HG03378 (cell line): ENCODE results near the gene TMCC2.
"Not testable (repeated sequence)": the region's sequence is repeated elsewhere in the genome, so short reads cannot be mapped to it uniquely, and the experiment has no call there.

Experiments
- ATAC-seq: cut with Tn5 transposase; IDR thresholded peaks from one replicate; pipeline ENCODE4 v1.9.1; 2021; ENCODE audit warnings: mild to moderate bottlenecking, moderate library complexity; ENCODE audit not compliant: unreplicated experiment

TMCC2 gene

GRCh38 chr1:205227584-205228013 is at the start of gene TMCC2:
TSS of gene TMCC2 (plus strand) at chr1:205227946. CDS start at chr1:205228565, 619 bp downstream.
- ATAC-seq, result no peak

DNA sequence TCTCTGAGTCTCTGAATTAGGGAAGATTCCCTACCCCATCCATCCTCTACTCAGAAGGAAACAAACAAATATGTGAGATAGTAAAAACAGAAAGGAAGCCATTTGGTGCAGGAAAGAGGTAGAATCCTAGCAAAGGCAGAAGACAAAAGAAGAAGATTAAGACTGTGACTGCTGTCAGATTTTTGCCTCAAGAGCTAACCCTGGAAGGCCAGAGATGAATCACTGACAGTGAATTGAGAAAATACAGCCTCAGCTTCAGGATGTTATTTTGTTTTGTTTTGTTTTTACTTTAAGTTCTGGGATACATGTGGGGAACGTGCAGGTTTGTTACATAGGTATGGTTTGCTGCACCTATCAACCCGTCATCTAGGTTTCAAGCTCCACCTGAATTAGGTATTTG is 47.9 kb upstream of the TMCC2 start:
- ATAC-seq, result no peak

DNA sequence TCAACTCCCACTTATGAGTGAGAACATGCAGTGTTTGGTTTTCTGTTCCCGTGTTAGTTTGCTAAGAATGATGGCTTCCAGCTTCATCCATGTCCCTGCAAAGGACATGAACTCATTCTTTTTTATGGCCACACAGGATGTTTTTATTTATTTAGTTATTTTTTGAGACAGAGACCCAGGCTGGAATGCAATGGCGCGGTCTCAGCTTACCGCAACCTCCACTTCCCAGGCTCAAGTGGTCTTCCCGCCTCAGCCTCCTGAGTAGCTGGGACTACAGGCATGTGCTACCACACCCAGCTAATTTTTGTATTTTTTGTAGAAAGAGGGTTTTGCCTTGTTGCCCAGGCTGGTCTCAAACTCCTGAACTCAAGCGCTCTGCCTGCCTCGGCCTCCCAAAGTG is 47.4 kb upstream of the TMCC2 start:
- not testable (repeated sequence) for ATAC-seq

GRCh38 chr1:205182930-205183329 is 44.8 kb upstream of the TMCC2 start:
- ATAC-seq, result no peak

DNA sequence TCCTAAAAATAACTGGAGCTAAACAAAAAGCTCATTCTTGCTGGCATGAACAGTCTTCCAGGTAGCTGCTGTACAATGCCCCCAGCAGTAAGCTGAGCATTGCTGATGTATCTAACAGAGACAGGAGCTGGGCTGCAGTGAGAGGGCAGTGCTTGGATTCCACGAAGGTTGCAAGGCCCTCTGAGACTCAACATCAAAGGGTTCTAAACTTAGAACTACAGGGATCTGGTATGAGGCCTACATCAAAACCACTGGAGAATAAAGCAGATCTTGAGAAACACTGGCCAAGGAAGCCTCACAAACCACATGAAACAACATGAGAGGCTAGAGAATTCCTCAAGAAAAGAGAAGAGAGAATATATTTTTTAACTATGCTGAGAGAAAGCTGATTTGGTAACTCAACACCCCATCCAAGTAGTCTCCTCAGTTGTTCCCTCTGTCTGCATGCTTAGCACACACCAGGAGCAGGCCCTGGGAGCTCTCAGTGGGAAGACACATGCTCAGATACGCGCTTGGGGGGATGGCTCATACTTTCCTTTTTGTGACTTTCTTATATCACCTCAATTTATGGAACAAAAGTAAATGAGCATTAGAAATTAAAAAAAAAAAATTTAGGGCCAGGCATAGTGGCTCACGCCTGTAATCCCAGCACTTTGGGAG is 43.9 kb upstream of the TMCC2 start:
- no peak for ATAC-seq

GRCh38 chr1:205186191-205186590 is 41.6 kb upstream of the TMCC2 start:
- ATAC-seq, result no peak

GRCh38 chr1:205187420-205187819 is 40.3 kb upstream of the TMCC2 start:
- no peak for ATAC-seq

- ATAC-seq, result no peak
These were observed 39.6 kb upstream of the TMCC2 start for GRCh38 chr1:205188098-205188497.

- no peak for ATAC-seq
These were observed 39.1 kb upstream of the TMCC2 start for GRCh38 chr1:205188596-205188995.

GRCh38 chr1:205189131-205189530 is 38.6 kb upstream of the TMCC2 start:
- ATAC-seq, result no peak

- ATAC-seq, result no peak
These were observed 36.7 kb upstream of the TMCC2 start for GRCh38 chr1:205190845-205191577.

DNA sequence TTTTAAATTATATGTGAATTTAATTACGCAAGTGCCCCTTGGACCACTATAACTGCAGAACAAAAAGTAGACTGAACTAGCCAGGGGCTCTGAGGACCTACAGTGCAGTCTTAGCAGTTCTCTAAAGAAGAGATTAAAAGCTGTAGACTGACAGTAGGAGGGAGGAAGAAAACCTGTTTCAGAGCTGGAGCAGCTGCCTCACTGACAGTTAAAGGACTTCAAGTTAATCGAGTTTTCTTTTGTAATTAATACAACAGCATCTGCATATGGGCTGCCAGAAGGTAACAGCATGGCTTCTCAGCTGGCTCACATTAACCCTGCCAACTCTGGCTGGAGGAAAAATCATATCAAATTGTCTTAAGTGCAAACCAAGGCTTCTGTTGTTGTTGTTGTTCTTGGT is 36.1 kb upstream of the TMCC2 start:
- no peak for ATAC-seq

DNA sequence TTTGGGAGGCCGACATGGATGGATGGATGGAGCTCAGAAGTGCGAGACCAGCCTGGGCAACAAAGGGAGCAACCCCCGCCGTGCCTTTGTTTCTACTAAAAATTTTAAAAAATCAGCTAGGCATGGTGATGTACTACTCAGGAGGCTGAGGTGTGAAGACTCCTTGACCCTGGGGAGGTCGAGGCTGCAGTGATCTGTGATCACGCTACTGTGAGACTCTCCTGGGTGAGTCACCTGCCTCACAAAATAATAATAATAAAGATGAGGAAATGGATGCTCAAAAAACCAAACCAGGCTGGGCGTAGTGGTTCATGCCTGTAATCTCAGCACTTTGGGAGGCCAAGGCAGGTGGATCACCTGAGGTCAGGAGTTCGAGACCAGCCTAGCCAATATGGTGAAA is 35.5 kb upstream of the TMCC2 start:
- no peak for ATAC-seq

GRCh38 chr1:205199090-205199930 is 28.4 kb upstream of the TMCC2 start:
- no peak for ATAC-seq

DNA sequence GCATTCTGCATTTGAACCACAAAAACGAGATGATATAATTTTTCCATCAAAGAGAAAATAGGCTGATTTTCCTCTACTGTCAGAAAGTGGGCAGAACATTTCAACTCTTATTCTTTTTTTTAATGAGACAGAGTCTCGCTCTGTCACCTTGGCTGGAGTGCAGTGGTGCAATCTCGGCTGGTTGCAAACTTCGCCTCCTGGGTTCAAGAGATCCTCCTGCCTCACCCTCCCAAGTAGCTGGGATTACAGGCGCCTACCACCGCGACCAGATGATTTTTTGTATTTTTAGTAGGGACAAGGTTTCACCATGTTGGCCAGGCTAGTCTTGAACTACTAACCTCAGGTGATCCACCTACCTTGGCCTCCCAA is 27.8 kb upstream of the TMCC2 start:
- no peak for ATAC-seq

- no peak for ATAC-seq
These were observed 23.2 kb upstream of the TMCC2 start for GRCh38 chr1:205204552-205204951.

DNA sequence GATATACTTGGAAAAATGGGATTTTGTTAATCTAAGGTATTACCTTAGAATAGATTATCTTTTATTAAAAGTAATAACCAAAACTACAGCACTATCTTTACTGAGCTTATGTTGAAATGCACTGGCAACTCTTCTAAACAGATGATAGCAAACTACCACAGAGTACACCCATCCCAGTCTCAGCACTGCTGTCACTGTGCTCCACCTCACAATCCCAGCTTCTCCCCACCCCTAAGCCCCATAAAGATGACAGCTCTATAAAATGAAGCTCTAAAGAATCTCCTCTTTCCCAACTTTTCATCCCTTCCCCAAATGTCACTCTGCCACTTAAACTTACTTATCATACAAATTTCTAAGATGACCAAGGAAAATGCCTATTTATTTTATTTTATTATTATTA is 22.7 kb upstream of the TMCC2 start:
- ATAC-seq, result no peak

DNA sequence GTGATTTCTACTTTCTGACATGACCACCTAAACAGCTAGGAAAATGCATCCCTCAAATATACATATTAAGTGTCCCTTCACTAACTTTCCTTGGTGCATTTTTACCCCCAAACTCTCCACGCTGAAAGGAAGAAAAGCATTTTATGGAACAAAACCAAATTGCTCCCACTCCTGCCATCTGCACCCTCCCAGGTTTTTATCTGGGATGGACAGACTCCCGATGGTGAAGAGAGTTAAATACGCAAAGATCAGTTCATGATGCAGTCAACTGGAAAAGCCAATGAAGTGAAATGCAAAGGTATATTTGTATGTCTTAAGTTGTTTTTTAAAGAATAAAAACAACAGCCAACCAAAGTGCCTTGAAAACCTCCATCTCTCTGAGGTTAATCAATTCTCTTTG is 18.9 kb upstream of the TMCC2 start:
- no peak for ATAC-seq

DNA sequence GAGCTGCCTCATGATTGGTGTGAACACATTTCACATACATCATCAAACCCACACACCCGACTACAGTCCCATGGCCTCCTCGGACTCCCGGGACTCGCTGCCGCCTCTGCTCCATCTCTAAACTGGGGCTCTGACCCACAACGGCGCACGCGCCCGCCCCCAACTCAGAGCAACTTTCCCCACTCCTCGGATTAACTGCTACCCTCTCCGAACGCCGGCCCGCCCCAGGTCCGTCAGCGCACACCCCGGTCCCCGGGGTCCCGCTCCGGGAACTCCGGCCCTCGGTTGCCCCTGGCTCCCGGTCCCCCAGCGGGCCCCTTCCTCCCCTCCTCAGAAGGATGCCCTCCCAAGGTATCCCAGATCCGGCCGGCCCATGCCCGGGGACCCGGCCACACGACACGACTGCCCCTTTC is 17.0 kb upstream of the TMCC2 start:
- peak; percentile 6 for ATAC-seq

GRCh38 chr1:205211169-205211838 is 16.4 kb upstream of the TMCC2 start, which contains the start of gene DSTYK:
TSS of gene DSTYK (minus strand) at chr1:205211702. CDS start at chr1:205211535, 167 bp downstream.
- ATAC-seq, result peak; percentile 75
